A549 (cell line): ENCODE measurements around the gene GPR55. TPM values are rescaled to one million over a fixed set of nuclear protein-coding genes. Genes with fewer than 3 reads are reported as not detected.

Experiments used
- ATAC-seq, 2 experiments: fragments of 200-7000 bp in 1 of 2; fragments of >200 bp in 1 of 2; cut with Nextera tagmentation in 1 of 2; cut with Tn5 transposase in 1 of 2; 3 replicates each; pipeline versions ENCODE4 v1.8.0 to v1.9.1; 2018 to 2020; ENCODE audit warnings: mild to moderate bottlenecking in 1 of 2, moderate library complexity in 1 of 2
- CTCF ChIA-PET: fragments of 300-600 bp; sonication (Branson Sonifier 250); formaldehyde crosslinking; extraction: SDS; loops from one replicate; lab custom pipeline; 2021; ENCODE audit warnings: antibody characterized with exemption, inconsistent platforms; lab: Yijun Ruan, JAX
- POLR2A ChIA-PET: fragments of 350-600 bp; formaldehyde crosslinking; extraction: SDS; loops from one replicate; lab custom pipeline; 2021; ENCODE audit warnings: antibody characterized with exemption, inconsistent platforms; lab: Yijun Ruan, JAX
- DNase-seq, 2 experiments: peaks; one replicate each; pipeline versions ENCODE4 v3.0.0 to v3.0.0-alpha.2; 2011 to 2016; ENCODE audit warnings: low read depth in 1 of 2, low spot score in 1 of 2
- FAIRE-seq: peaks from 2 replicates; lab custom pipeline; 2011; peaks lifted over from hg19 to GRCh38; lab: Jason Lieb, UNC
- H3K27ac ChIP-seq, 2 experiments: fragments of >200 bp; sonication (Bioruptor Twin); formaldehyde crosslinking; 3 replicates each; pipeline ENCODE4 v1.5.1; 2016 to 2017
- H3K4me1 ChIP-seq: fragments of >200 bp; sonication (Bioruptor Twin); formaldehyde crosslinking; 3 replicates; pipeline ENCODE4 v1.6.1; 2016
- H3K4me2 ChIP-seq: fragments of >200 bp; sonication (Bioruptor Twin); formaldehyde crosslinking; 3 replicates; pipeline ENCODE4 v1.6.1; 2016
- H3K4me3 ChIP-seq: fragments of >200 bp; sonication (Bioruptor Twin); formaldehyde crosslinking; 3 replicates; pipeline ENCODE4 v1.5.1; 2016
- H3K9me3 ChIP-seq: fragments of >200 bp; sonication (Bioruptor Twin); formaldehyde crosslinking; 3 replicates; pipeline ENCODE4 v1.6.1; 2016
- ATOH8 ChIP-seq: fragments of 250-450 bp; sonication (Bioruptor Pico); IDR thresholded peaks from 2 replicates; pipeline ENCODE4 v1.5.0; 2020; ENCODE audit warnings: low read depth, mild to moderate bottlenecking, moderate library complexity
- BCL3 ChIP-seq: fragments of >200 bp; sonication (Bioruptor Twin); formaldehyde crosslinking; IDR thresholded peaks from 3 replicates; pipeline ENCODE4 v1.6.1; 2016
- CBX8 ChIP-seq: fragments of 200-600 bp; sonication (generic); IDR thresholded peaks from 2 replicates; pipeline ENCODE4 v1.6.1; 2016
- CHD4 ChIP-seq: fragments of 200-600 bp; sonication (generic); IDR thresholded peaks from 2 replicates; pipeline ENCODE4 v1.6.1; 2016; ENCODE audit warnings: antibody characterized with exemption, mild to moderate bottlenecking, borderline replicate concordance
- CTCF ChIP-seq: fragments of >200 bp; sonication (Bioruptor Twin); formaldehyde crosslinking; IDR thresholded peaks from 3 replicates; pipeline ENCODE4 v1.5.1; 2016
- EHMT2 ChIP-seq: fragments of 200-600 bp; sonication (generic); IDR thresholded peaks from 2 replicates; pipeline ENCODE4 v1.6.1; 2016; ENCODE audit warnings: antibody characterized with exemption, low read depth, mild to moderate bottlenecking, moderate library complexity
- ELK1 ChIP-seq: fragments of 150-350 bp; IDR thresholded peaks from 2 replicates; pipeline ENCODE4 v1.6.1; 2014; ENCODE audit warnings: low read depth, mild to moderate bottlenecking, low read length
- ESRRA ChIP-seq: fragments of 150-350 bp; IDR thresholded peaks from 2 replicates; pipeline ENCODE4 v1.6.1; 2014; ENCODE audit warnings: mild to moderate bottlenecking, low read length, borderline replicate concordance
- GATA3 ChIP-seq: IDR thresholded peaks from 2 replicates; pipeline ENCODE4 v1.6.1; 2012; ENCODE audit warnings: borderline replicate concordance
- HMGXB4 ChIP-seq: fragments of 250-450 bp; sonication (Bioruptor Pico); IDR thresholded peaks from 2 replicates; pipeline ENCODE4 v1.5.0; 2021; ENCODE audit warnings: mild to moderate bottlenecking, moderate library complexity, borderline replicate concordance
- HOXA7 ChIP-seq: fragments of 250-450 bp; sonication (Bioruptor Pico); IDR thresholded peaks from 2 replicates; pipeline ENCODE4 v1.5.0; 2020; ENCODE audit warnings: mild to moderate bottlenecking, moderate library complexity
- JUN ChIP-seq, 2 experiments: fragments of >200 bp; sonication (Bioruptor Twin); formaldehyde crosslinking; IDR thresholded peaks; 2 replicates in 1 of 2; 3 replicates in 1 of 2; pipeline ENCODE4 v1.6.1; 2016 to 2017
- KDM1A ChIP-seq: fragments of 200-600 bp; sonication (generic); IDR thresholded peaks from 2 replicates; pipeline ENCODE4 v1.6.1; 2016; ENCODE audit warnings: low read depth, mild to moderate bottlenecking
- KDM5A ChIP-seq: fragments of 200-600 bp; sonication (generic); IDR thresholded peaks from 2 replicates; pipeline ENCODE4 v1.6.1; 2016; ENCODE audit warnings: antibody characterized with exemption, mild to moderate bottlenecking
- MAFK ChIP-seq: fragments of 450-650 bp; IDR thresholded peaks from 2 replicates; pipeline ENCODE4 v1.6.1; 2014; ENCODE audit not compliant: partially characterized antibody
- MYC ChIP-seq: IDR thresholded peaks from 2 replicates; pipeline ENCODE4 v1.6.1; 2012; ENCODE audit warnings: mild to moderate bottlenecking, inconsistent platforms, low read length, improper control_type of control experiment, borderline replicate concordance
- NPAS2 ChIP-seq: fragments of 250-450 bp; sonication (Bioruptor Pico); IDR thresholded peaks from 2 replicates; pipeline ENCODE4 v1.8.0; 2022; ENCODE audit warnings: mild to moderate bottlenecking, moderate library complexity, borderline replicate concordance
- PHF8 ChIP-seq: fragments of 200-600 bp; sonication (generic); IDR thresholded peaks from 2 replicates; pipeline ENCODE4 v1.6.1; 2016; ENCODE audit warnings: low read depth, mild to moderate bottlenecking, antibody characterized with exemption, moderate library complexity, borderline replicate concordance
- POLR2A ChIP-seq: IDR thresholded peaks from 2 replicates; pipeline ENCODE4 v1.6.1; 2012; ENCODE audit warnings: mild to moderate bottlenecking, low read length
- RFX5 ChIP-seq: fragments of 450-650 bp; IDR thresholded peaks from 2 replicates; pipeline ENCODE4 v1.7.1; 2014; ENCODE audit warnings: antibody characterized with exemption, mild to moderate bottlenecking, moderate library complexity
- RNF2 ChIP-seq: fragments of 200-600 bp; sonication (generic); IDR thresholded peaks from 2 replicates; pipeline ENCODE4 v1.6.1; 2016; ENCODE audit warnings: low read depth, mild to moderate bottlenecking, antibody characterized with exemption, moderate library complexity, borderline replicate concordance
- ZC3H11A ChIP-seq: fragments of 450-650 bp; IDR thresholded peaks from 2 replicates; pipeline ENCODE4 v1.6.1; 2014; ENCODE audit warnings: antibody characterized with exemption, mild to moderate bottlenecking
- ZSCAN20 ChIP-seq: fragments of 250-450 bp; sonication (Bioruptor Pico); IDR thresholded peaks from 2 replicates; pipeline ENCODE4 v1.8.0; 2022; ENCODE audit warnings: mild to moderate bottlenecking, moderate library complexity
- WGBS: methylation state at CpG from one replicate; pipeline ENCODE4 v1.1.6; 2017; ENCODE audit errors: missing lambda C conversion rate; 5-methylcytosine and 5-hydroxymethylcytosine counted together
- polyA plus RNA-seq, 4 experiments: library from polyadenylated mRNA; depleted of rRNA in 3 of 4; stranded (reverse); fragments of >200 nt; fragmentation: RNase III in 1 of 4; extraction: RNeasy Plus Mini Kit Qiagen cat#74134 plus additional on column Dnase treatment in 1 of 4; gene quantifications; 2 replicates in 3 of 4; 3 replicates in 1 of 4; pipeline ENCODE4 v1.2.3, GENCODE V29; 2011 to 2017

GPR55 gene
- polyA plus RNA-seq, 2 of the 4 experiments (the other 2 are of a cell fraction): not detected

- TF ChIP-seq GATA3 (no peak), HOXA7 (no peak), POLR2A (no peak), ATOH8 (CRISPR knock-in tag) (no peak), MYC (no peak), ZC3H11A (no peak), CBX8 (no peak)
- WGBS: 65% methylated on average over 11 of the region's 11 CpGs
Measured at GRCh38 chr2:230944123-230944653, 19.1 kb upstream of the GPR55 start.

GRCh38 chr2:230942920-230943896 is 18.2 kb upstream of the GPR55 start:
- no peak overlapping the region for H3K27ac ChIP-seq
- no peak for DNase-seq
- TF ChIP-seq PHF8 (no peak), BCL3 (no peak), EHMT2 (no peak), CTCF (no peak), POLR2A (no peak), JUN (IDR thresholded peaks at IDR 0.05) (no peak), ELK1 (no peak), CBX8 (no peak), MAFK (no peak), KDM1A (no peak), ZSCAN20 (CRISPR knock-in tag) (no peak), CHD4 (no peak), HMGXB4 (CRISPR knock-in tag) (no peak), NPAS2 (no peak), ESRRA (no peak), RFX5 (no peak), KDM5A (no peak), RNF2 (no peak)
- TF ChIP-seq, all 56 proteins: peak for 0
- FAIRE-seq: no peak
- CTCF ChIA-PET: interaction anchor here (3.1 kb wide), 1 partner anchor 44 kb away, joined by 19 read pairs; no protein-coding TSS in a partner anchor
- Histone ChIP-seq H3K4me1 (no peaks in the 10 kb centered on the region), H3K4me2 (no peak overlapping the region), H3K4me3 (no peak overlapping the region), H3K9me3 (no peaks in the 10 kb centered on the region; the same call in 2 of the 3 replicates)
- ATAC-seq: no peak
- POLR2A ChIA-PET: no interaction called here
- 72% methylated on average over 16 of the region's 19 CpGs for WGBS

More at GRCh38 chr2:230944123-230944653, 19.1 kb upstream of the GPR55 start:
- Histone ChIP-seq H3K4me1 (no peaks in the 10 kb centered on the region), H3K27ac (no peak overlapping the region), H3K4me2 (no peak overlapping the region), H3K9me3 (no peaks in the 10 kb centered on the region), H3K4me3 (no peak overlapping the region)
- DNase-seq (no peak), FAIRE-seq (no peak), ATAC-seq (no peak)
- ChIA-PET CTCF (no interaction called here), POLR2A (no interaction called here)
